GM12878 (cell line): ENCODE measurements around the gene DPM3.

Experiments
- CEBPZ ChIP-seq: fragments of 150-350 bp; IDR thresholded peaks from 2 replicates; pipeline ENCODE4 v1.6.1; 2016; ENCODE audit warnings: low read depth, low read length
- E2F8 ChIP-seq: fragments of 450-650 bp; IDR thresholded peaks from 2 replicates; pipeline ENCODE4 v1.6.1; 2018; ENCODE audit warnings: mild to moderate bottlenecking, low read depth, moderate library complexity; ENCODE audit not compliant: partially characterized antibody
- NR2C2 ChIP-seq: IDR thresholded peaks from 2 replicates; pipeline ENCODE4 v1.6.1; 2011; ENCODE audit warnings: borderline replicate concordance, low read depth; ENCODE audit not compliant: control insufficient read depth, insufficient read length
- SIX5 ChIP-seq: IDR thresholded peaks from 2 replicates; pipeline ENCODE4 v1.6.1; 2011; ENCODE audit warnings: mild to moderate bottlenecking, low read depth, low read length, moderate library complexity; ENCODE audit not compliant: severe bottlenecking
- TCF7 ChIP-seq: IDR thresholded peaks from 2 replicates; pipeline ENCODE4 v1.6.1; 2014; ENCODE audit warnings: antibody characterized with exemption, borderline replicate concordance
- ZNF274 ChIP-seq: IDR thresholded peaks from one replicate; pipeline ENCODE4 v1.8.0; 2011; ENCODE audit not compliant: insufficient read length, insufficient read depth

- no peak for TF ChIP-seq CEBPZ
- no peak for TF ChIP-seq ZNF274
- TF ChIP-seq SIX5: no peak
- no peak for TF ChIP-seq NR2C2
- TF ChIP-seq TCF7: no peak
- TF ChIP-seq E2F8: no peak
Measured at GRCh38 chr1:155128755-155129473, 11.4 kb downstream of the DPM3 start.
